Measurements from ENCODE around the gene SYNRG.

DNA sequence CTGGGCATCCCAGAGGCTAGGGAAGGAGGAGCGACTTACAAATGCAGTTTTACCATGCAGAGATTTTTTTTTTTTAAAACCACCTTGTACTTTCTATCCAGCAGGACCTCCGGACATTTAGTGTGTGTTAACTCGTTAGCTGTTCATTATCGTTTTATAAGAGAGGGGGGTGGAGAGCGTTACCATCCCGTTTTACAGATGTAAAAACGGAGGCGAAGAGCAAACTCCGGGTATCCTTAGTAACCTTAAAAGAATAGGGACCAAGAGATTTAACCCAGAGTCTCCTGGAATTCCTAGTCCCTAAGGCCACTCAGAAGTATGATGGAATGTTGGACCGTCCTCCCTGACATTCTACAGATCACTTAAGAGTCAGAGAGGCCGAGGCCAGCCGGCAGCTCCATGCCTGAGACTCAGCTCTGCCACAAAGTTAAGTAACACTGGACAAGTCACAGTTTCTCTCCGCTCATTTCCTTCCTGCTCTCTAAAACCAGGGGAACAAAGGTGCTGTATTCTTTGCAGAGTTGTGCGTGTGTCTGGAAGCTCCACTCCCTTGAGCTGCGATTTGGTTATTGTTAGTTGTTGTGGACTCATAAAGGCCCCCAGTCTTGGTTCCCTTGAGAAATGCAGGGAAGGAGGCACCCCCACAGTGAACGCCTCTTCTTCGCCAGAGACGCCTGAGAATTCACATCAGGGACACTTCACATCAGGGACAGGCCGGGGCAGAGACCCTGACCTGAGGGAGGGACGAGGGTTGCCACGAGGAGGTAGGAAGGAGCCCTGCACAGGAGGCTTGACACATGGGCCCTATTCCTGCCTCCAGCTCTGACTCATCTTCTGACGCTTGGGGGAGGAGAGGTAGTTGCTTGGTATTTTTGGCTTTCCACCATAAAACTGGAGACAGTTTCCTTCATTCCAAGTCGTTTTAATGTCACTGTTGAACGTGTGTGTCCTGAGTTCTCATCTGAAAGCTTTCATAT, 118.3 kb downstream of the SYNRG start:
- TF ChIP-seq POLR2AphosphoS5 (IDR thresholded peaks at IDR 0.05; ENCODE audit: low read depth, low read length) (no peak), POLR2A (IDR thresholded peaks at IDR 0.05; ENCODE audit: low read depth, low read length) (no peak), TAF1 (IDR thresholded peaks at IDR 0.05; ENCODE audit: low read depth, low read length) (no peak)

All from GM12891 (cell line).